WTC11 (cell line): ENCODE data around the gene CALML4. TPM values are rescaled to one million over a fixed set of nuclear protein-coding genes. Genes with fewer than 3 reads are reported as not detected.
A peak's percentile ranks its signal among the peaks of the same experiment; 100 is the strongest.
"Not testable (repeated sequence)": the region's sequence is repeated elsewhere in the genome, so short reads cannot be mapped to it uniquely, and the experiment has no call there.

Experiments
- ATAC-seq: fragments of 200-7000 bp; cut with Tn5 transposase; 2 replicates; pipeline ENCODE4 v1.10.0; 2021; ENCODE audit warnings: mild to moderate bottlenecking, moderate library complexity
- CTCF ChIA-PET: fragments of 300-600 bp; sonication (Branson Sonifier 250); formaldehyde crosslinking; loops from one replicate; lab custom pipeline; 2021; ENCODE audit warnings: antibody characterized with exemption; lab: Charles Lee
- POLR2A ChIA-PET: fragments of 350-600 bp; sonication (Branson Sonifier 250); formaldehyde crosslinking; loops from one replicate; lab custom pipeline; 2021; ENCODE audit warnings: antibody characterized with exemption; lab: Charles Lee
- DNase-seq: peaks from one replicate; pipeline ENCODE4 v3.0.0; 2021; ENCODE audit warnings: low spot score
- H3K27ac Mint-ChIP-seq: 2 replicates; pipeline ENCODE4 v1.8.0; 2021; ENCODE audit warnings: mixed read lengths
- H3K27me3 Mint-ChIP-seq: 2 replicates; pipeline ENCODE4 v1.8.0; 2021; ENCODE audit warnings: low read depth, mild to moderate bottlenecking, moderate library complexity, mixed read lengths
- H3K36me3 Mint-ChIP-seq: 2 replicates; pipeline ENCODE4 v1.8.0; 2021; ENCODE audit warnings: mixed read lengths
- H3K4me1 Mint-ChIP-seq: 2 replicates; pipeline ENCODE4 v1.8.0; 2022; ENCODE audit warnings: mixed read lengths
- H3K4me3 Mint-ChIP-seq: 2 replicates; pipeline ENCODE4 v1.8.0; 2021; ENCODE audit warnings: mild to moderate bottlenecking, moderate library complexity, mixed read lengths
- H3K9me3 Mint-ChIP-seq: 2 replicates; pipeline ENCODE4 v1.8.0; 2021; ENCODE audit warnings: mixed read lengths
- GTF2I ChIP-seq: fragments of 250-450 bp; sonication (Bioruptor Pico); conservative IDR thresholded peaks from 2 replicates; pipeline ENCODE4 v1.4.0; 2021; ENCODE audit warnings: mild to moderate bottlenecking
- KAT7 ChIP-seq: sonication (generic); formaldehyde crosslinking; IDR thresholded peaks from 2 replicates; pipeline ENCODE4 v1.8.1; 2023; ENCODE audit warnings: missing genetic modification reagents, mild to moderate bottlenecking, borderline replicate concordance
- MXD4 ChIP-seq: fragments of 250-450 bp; sonication (Bioruptor Pico); IDR thresholded peaks from 2 replicates; pipeline ENCODE4 v1.8.0; 2021; ENCODE audit warnings: mild to moderate bottlenecking, moderate library complexity, borderline replicate concordance
- NFE2L1 ChIP-seq: sonication (generic); formaldehyde crosslinking; IDR thresholded peaks from 2 replicates; pipeline ENCODE4 v1.8.1; 2023; ENCODE audit warnings: missing genetic modification reagents
- NR2C2 ChIP-seq: sonication (generic); formaldehyde crosslinking; IDR thresholded peaks from 2 replicates; pipeline ENCODE4 v1.8.0; 2022; ENCODE audit warnings: mild to moderate bottlenecking, missing genetic modification reagents
- RELA ChIP-seq: sonication (generic); formaldehyde crosslinking; IDR thresholded peaks from 2 replicates; pipeline ENCODE4 v1.8.1; 2022; ENCODE audit warnings: missing genetic modification reagents, mild to moderate bottlenecking, borderline replicate concordance
- RORB ChIP-seq: fragments of 250-450 bp; sonication (Bioruptor Pico); IDR thresholded peaks from 2 replicates; pipeline ENCODE4 v1.9.0; 2021; ENCODE audit warnings: mild to moderate bottlenecking
- TEAD1 ChIP-seq: sonication (generic); formaldehyde crosslinking; IDR thresholded peaks from 2 replicates; pipeline ENCODE4 v1.8.0; 2022; ENCODE audit warnings: mild to moderate bottlenecking, missing genetic modification reagents
- ZNF121 ChIP-seq: sonication (generic); formaldehyde crosslinking; IDR thresholded peaks from 2 replicates; pipeline ENCODE4 v1.8.0; 2023; ENCODE audit warnings: missing genetic modification reagents
- ZNF138 ChIP-seq: sonication (generic); formaldehyde crosslinking; conservative IDR thresholded peaks from 2 replicates; pipeline ENCODE4 v1.8.1; 2022; ENCODE audit warnings: mild to moderate bottlenecking, moderate library complexity, missing genetic modification reagents
- ZNF396 ChIP-seq: fragments of 250-450 bp; sonication (Bioruptor Pico); IDR thresholded peaks from 2 replicates; pipeline ENCODE4 v1.8.0; 2021; ENCODE audit warnings: mild to moderate bottlenecking, moderate library complexity, borderline replicate concordance
- total RNA-seq: library from RNA; stranded (reverse); gene quantifications from 3 replicates; pipeline ENCODE4 v1.2.3, GENCODE V29; 2021
- TF ChIP-seq, protein P1 (sequence below): fragments of 250-450 bp; sonication (Bioruptor Pico); conservative IDR thresholded peaks from 2 replicates; pipeline ENCODE4 v1.9.0; 2021; ENCODE audit warnings: mild to moderate bottlenecking
- TF ChIP-seq, protein P2 (sequence below): sonication (generic); formaldehyde crosslinking; IDR thresholded peaks from 2 replicates; pipeline ENCODE4 v1.8.0; 2022; ENCODE audit warnings: mild to moderate bottlenecking, missing genetic modification reagents
- TF ChIP-seq, protein P3 (sequence below): sonication (generic); formaldehyde crosslinking; IDR thresholded peaks from 2 replicates; pipeline ENCODE4 v1.8.0; 2022; ENCODE audit warnings: mild to moderate bottlenecking, missing genetic modification reagents
- TF ChIP-seq, protein P4 (sequence below): sonication (generic); formaldehyde crosslinking; IDR thresholded peaks from 2 replicates; pipeline ENCODE4 v1.8.1; 2023; ENCODE audit warnings: mild to moderate bottlenecking, missing genetic modification reagents
- TF ChIP-seq, protein P5 (sequence below): sonication (generic); formaldehyde crosslinking; IDR thresholded peaks from 2 replicates; pipeline ENCODE4 v1.8.1; 2022; ENCODE audit warnings: low read depth, missing genetic modification reagents, borderline replicate concordance
- TF ChIP-seq, protein P6 (sequence below): sonication (generic); formaldehyde crosslinking; IDR thresholded peaks from 2 replicates; pipeline ENCODE4 v1.8.1; 2023; ENCODE audit warnings: mild to moderate bottlenecking, missing genetic modification reagents, moderate library complexity
- TF ChIP-seq, protein P7 (sequence below): fragments of 250-450 bp; sonication (Bioruptor Pico); IDR thresholded peaks from 2 replicates; pipeline ENCODE4 v1.9.0; 2021; ENCODE audit warnings: mild to moderate bottlenecking

The CALML4 gene
- total RNA-seq, 1 experiment from 2014 or later: 9.8 TPM

DNA sequence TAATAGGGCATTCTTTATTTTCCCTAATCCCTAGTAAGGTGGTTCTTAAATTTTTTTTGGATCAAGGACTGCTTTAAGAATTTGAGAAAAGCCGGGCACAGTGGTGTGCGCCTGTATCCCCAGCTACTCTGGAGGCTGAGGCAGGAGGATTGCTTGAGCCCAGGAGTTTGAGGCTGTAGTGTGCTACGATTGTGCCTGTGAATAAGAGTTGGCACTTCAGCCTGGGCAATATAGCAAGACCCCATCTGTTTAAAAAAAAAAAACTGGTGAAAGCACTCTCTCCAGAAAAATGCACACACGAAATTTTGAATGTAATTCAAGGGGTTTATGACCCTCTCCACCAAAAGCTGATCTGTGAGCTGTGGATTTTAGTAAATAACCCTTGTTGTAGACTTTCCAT lies 32.0 kb downstream of the CALML4 start (continued):
- TF ChIP-seq, protein P1, sequence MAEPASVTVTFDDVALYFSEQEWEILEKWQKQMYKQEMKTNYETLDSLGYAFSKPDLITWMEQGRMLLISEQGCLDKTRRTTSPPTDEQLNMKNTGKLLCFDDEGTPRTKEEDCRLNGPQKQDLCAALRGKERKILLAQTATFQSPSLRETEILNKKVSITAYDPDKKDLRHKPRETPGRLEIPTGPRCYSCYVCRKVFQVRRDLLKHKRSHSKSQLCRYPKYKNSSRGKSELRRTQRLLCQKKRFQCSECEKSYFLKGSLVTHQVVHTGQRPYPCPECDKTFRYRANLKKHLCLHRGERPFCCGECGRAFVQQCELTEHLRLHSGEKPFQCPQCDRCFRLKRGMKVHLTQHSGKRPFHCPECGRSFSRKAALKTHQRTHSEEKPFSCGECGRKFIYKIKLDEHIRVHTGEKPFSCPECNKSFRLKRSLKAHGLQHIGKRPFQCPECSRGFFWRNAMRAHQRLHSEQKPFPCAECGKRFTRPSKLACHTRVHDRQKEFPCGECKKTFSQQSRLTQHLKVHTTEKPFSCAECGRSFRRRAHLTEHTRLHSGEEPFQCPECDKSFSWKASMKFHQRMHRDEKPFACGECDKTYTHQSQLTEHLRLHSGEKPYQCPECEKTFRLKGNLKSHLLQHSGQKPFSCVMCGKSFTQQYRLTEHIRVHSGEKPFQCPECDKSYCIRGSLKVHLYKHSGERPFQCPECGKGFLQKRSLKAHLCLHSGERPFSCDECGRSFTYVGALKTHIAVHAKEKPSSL (CRISPR knock-in tag): no peak
- TF ChIP-seq ZNF138: no peak
- TF ChIP-seq, protein P2, sequence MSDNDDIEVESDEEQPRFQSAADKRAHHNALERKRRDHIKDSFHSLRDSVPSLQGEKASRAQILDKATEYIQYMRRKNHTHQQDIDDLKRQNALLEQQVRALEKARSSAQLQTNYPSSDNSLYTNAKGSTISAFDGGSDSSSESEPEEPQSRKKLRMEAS: no peak
- TF ChIP-seq MXD4 (CRISPR knock-in tag): no peak

DNA sequence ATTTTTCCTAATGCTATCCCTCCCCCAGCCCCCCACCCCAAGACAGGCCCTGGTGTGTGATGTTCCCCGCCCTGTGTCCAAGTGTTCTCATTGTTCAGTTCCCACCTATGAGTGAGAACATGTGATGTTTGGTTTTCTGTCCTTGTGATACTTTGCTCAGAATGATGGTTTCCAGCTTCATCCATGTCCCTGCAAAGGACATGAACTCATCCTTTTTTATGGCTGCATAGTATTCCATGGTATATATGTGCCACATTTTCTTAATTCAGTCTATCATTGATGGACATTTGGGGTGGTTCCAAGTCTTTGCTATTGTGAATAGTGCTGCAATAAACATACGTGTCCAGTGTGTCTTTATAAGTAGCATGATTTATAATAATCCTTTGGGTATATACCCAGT lies 33.1 kb downstream of the CALML4 start:
- DNase-seq, H3K4me1 Mint-ChIP-seq, POLR2A ChIA-PET, H3K27me3 Mint-ChIP-seq, CTCF ChIA-PET, H3K9me3 Mint-ChIP-seq, H3K4me3 Mint-ChIP-seq, H3K27ac Mint-ChIP-seq, ATAC-seq: not testable (repeated sequence)
- H3K36me3 Mint-ChIP-seq: peaks cover 11% of the 10 kb centered on the region

DNA sequence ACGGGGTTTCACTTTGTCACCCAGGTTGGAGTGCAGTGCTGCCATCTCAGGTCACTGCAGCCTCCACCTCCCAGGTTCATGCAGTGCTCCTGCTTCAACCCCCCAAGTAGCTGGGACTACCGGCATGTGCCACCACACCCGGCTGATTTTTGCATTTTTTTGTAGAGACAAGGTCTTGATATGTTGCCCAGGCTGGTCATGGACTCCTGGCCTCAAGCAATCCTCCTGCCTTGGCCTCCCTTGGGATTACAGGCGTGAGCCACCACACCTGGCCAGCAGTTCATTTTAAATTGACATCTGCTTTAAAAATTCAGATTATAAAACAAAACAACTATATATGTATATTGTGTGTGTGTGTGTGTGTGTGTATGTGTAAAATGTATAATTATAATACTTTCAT lies 38.3 kb downstream of the CALML4 start:
- POLR2A ChIA-PET: no interaction called here
- H3K27me3 Mint-ChIP-seq: no peaks in the 10 kb centered on the region
- ATAC-seq (no peak), DNase-seq (no peak)
- H3K4me3 Mint-ChIP-seq: no peak overlapping the region
- H3K27ac Mint-ChIP-seq: no peak overlapping the region
- CTCF ChIA-PET: interaction anchor here (2.6 kb wide), 1 partner anchor 12 kb away, joined by 8 read pairs; no protein-coding TSS in a partner anchor
- H3K36me3 Mint-ChIP-seq: peaks cover 12% of the 10 kb centered on the region
- peaks cover 5% of the 10 kb centered on the region for H3K9me3 Mint-ChIP-seq
- TF ChIP-seq, protein P3, sequence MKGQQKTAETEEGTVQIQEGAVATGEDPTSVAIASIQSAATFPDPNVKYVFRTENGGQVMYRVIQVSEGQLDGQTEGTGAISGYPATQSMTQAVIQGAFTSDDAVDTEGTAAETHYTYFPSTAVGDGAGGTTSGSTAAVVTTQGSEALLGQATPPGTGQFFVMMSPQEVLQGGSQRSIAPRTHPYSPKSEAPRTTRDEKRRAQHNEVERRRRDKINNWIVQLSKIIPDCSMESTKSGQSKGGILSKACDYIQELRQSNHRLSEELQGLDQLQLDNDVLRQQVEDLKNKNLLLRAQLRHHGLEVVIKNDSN (CRISPR knock-in tag): no peak
- TF ChIP-seq RORB: no peak
- TF ChIP-seq, protein P4, sequence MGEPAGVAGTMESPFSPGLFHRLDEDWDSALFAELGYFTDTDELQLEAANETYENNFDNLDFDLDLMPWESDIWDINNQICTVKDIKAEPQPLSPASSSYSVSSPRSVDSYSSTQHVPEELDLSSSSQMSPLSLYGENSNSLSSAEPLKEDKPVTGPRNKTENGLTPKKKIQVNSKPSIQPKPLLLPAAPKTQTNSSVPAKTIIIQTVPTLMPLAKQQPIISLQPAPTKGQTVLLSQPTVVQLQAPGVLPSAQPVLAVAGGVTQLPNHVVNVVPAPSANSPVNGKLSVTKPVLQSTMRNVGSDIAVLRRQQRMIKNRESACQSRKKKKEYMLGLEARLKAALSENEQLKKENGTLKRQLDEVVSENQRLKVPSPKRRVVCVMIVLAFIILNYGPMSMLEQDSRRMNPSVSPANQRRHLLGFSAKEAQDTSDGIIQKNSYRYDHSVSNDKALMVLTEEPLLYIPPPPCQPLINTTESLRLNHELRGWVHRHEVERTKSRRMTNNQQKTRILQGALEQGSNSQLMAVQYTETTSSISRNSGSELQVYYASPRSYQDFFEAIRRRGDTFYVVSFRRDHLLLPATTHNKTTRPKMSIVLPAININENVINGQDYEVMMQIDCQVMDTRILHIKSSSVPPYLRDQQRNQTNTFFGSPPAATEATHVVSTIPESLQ (CRISPR knock-in tag): no peak
- TF ChIP-seq ZNF121: peak; percentile 56; the same call in 1 of the 2 replicates
- no peak for TF ChIP-seq TEAD1 (CRISPR knock-in tag)
- no peak for TF ChIP-seq KAT7
- 0 out of 2 replicates have a peak, but pooled peaks have one; percentile 58 for TF ChIP-seq GTF2I
- TF ChIP-seq, all 79 proteins: peak for 2
- no peaks in the 10 kb centered on the region for H3K4me1 Mint-ChIP-seq

DNA sequence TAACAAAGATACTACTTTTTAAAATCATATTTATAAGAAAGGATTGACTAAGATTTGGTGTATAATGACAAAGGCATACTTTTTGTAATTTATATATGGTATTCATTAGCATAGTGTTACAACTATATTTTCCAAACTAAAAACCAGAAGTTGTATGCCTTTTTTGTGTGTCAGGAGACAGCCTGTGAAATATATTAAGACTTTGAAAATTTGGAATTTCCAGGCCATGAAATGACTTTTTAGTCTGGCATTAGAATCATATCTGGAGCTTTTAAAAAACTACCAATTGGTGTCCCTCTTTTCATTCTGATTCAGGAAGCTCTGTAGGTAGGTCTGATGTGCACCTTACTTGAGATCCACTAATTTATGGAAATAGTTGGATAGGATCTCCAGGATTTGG lies 41.9 kb downstream of the CALML4 start:
- POLR2A ChIA-PET: no interaction called here
- Mint-ChIP-seq H3K4me3 (no peak overlapping the region), H3K9me3 (peaks cover 19% of the 10 kb centered on the region), H3K36me3 (peaks cover 30% of the 10 kb centered on the region), H3K27me3 (no peaks in the 10 kb centered on the region), H3K27ac (no peak overlapping the region), H3K4me1 (no peaks in the 10 kb centered on the region)
- ATAC-seq (no peak), DNase-seq (no peak)
- CTCF ChIA-PET: interaction anchor here (1.0 kb wide), 1 partner anchor 8 kb away, joined by 3 read pairs; no protein-coding TSS in a partner anchor
- TF ChIP-seq, protein P5, sequence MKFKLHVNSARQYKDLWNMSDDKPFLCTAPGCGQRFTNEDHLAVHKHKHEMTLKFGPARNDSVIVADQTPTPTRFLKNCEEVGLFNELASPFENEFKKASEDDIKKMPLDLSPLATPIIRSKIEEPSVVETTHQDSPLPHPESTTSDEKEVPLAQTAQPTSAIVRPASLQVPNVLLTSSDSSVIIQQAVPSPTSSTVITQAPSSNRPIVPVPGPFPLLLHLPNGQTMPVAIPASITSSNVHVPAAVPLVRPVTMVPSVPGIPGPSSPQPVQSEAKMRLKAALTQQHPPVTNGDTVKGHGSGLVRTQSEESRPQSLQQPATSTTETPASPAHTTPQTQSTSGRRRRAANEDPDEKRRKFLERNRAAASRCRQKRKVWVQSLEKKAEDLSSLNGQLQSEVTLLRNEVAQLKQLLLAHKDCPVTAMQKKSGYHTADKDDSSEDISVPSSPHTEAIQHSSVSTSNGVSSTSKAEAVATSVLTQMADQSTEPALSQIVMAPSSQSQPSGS (CRISPR knock-in tag): no peak
- TF ChIP-seq, protein P6, sequence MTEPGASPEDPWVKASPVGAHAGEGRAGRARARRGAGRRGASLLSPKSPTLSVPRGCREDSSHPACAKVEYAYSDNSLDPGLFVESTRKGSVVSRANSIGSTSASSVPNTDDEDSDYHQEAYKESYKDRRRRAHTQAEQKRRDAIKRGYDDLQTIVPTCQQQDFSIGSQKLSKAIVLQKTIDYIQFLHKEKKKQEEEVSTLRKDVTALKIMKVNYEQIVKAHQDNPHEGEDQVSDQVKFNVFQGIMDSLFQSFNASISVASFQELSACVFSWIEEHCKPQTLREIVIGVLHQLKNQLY (CRISPR knock-in tag): no peak
- TF ChIP-seq RELA (no peak), ZNF396 (CRISPR knock-in tag) (no peak), NR2C2 (no peak), NFE2L1 (CRISPR knock-in tag) (no peak)
- TF ChIP-seq, protein P7, sequence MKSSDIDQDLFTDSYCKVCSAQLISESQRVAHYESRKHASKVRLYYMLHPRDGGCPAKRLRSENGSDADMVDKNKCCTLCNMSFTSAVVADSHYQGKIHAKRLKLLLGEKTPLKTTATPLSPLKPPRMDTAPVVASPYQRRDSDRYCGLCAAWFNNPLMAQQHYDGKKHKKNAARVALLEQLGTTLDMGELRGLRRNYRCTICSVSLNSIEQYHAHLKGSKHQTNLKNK (CRISPR knock-in tag): no peak
- TF ChIP-seq, protein P1 (CRISPR knock-in tag): no peak
